HCT116 (cell line): ENCODE measurements around the gene F2R. TPM values are rescaled to one million over a fixed set of nuclear protein-coding genes. Genes with fewer than 3 reads are reported as not detected.

Source experiments
- ATAC-seq: fragments of 200-7000 bp; cut with Tn5 transposase; 2 replicates; pipeline ENCODE4 v1.9.1; 2020; ENCODE audit warnings: mild to moderate bottlenecking, moderate library complexity
- BruUV-seq: library from RNA; stranded (reverse); fragments of 400-500 nt; replicated peaks from 2 replicates; lab custom pipeline; 2021; lab: Mats Ljungman, UMichigan
- CTCF ChIA-PET: fragments of 300-600 bp; sonication (Branson Sonifier 250); formaldehyde crosslinking; loops from one replicate; lab custom pipeline; 2021; ENCODE audit warnings: antibody characterized with exemption; lab: Charles Lee
- POLR2A ChIA-PET: fragments of 300-600, 350-600 bp; sonication (Branson Sonifier 250); formaldehyde crosslinking; loops from one replicate; lab custom pipeline; 2021; ENCODE audit warnings: antibody characterized with exemption; lab: Charles Lee
- RAD21 ChIA-PET, 2 experiments: fragments of 300-600 bp; sonication (Branson Sonifier 250); formaldehyde crosslinking; loops; one replicate each; lab custom pipeline; 2023; ENCODE audit warnings: low total read pairs in 2 of 2; ENCODE audit not compliant: uncharacterized antibody in 2 of 2, unreplicated experiment in 2 of 2, low non-redundant PET in 1 of 2; lab: Charles Lee
- DNase-seq: peaks from one replicate; pipeline ENCODE4 v3.0.0-alpha.2; 2010; ENCODE audit warnings: low read depth, low spot score
- H2AFZ ChIP-seq: fragments of 200-600 bp; shearing (Covaris generic), sonication (generic); 2 replicates; pipeline ENCODE4 v1.6.1; 2017; ENCODE audit warnings: low read depth, mixed run types, mixed read lengths, antibody characterized with exemption, low read length; ENCODE audit not compliant: poor library complexity, severe bottlenecking
- H3K27ac ChIP-seq: 2 replicates; pipeline ENCODE4 v1.5.1; 2012; ENCODE audit warnings: low read depth, low read length
- H3K27me3 ChIP-seq: fragments of 200-600 bp; sonication (generic); 2 replicates; pipeline ENCODE4 v1.6.1; 2016; ENCODE audit warnings: mixed run types, low read length, mixed read lengths; ENCODE audit not compliant: insufficient read depth
- H3K36me3 ChIP-seq, 2 experiments: fragments of 200-500 bp in 1 of 2; fragments of 200-600 bp in 1 of 2; sonication (Bioruptor generic) in 1 of 2; sonication (generic) in 1 of 2; 2 replicates each; pipeline versions ENCODE4 v1.5.1 to v1.6.1; 2014 to 2016; ENCODE audit warnings: low read length in 2 of 2, inconsistent platforms in 1 of 2, mixed read lengths in 1 of 2, mixed run types in 1 of 2; ENCODE audit not compliant: insufficient read depth in 2 of 2, control insufficient read depth in 1 of 2
- H3K4me1 ChIP-seq, 2 experiments: fragments of 200-600 bp in 1 of 2; sonication (generic) in 1 of 2; 2 replicates each; pipeline versions ENCODE4 v1.5.1 to v1.6.1; 2012 to 2017; ENCODE audit warnings: low read length in 2 of 2, inconsistent platforms in 1 of 2, mild to moderate bottlenecking in 1 of 2, mixed read lengths in 1 of 2, mixed run types in 1 of 2, moderate library complexity in 1 of 2; ENCODE audit not compliant: insufficient read depth in 2 of 2, control insufficient read depth in 1 of 2
- H3K4me2 ChIP-seq: fragments of 200-600 bp; sonication (generic); 2 replicates; pipeline ENCODE4 v1.6.1; 2017; ENCODE audit warnings: mixed run types, low read length, mixed read lengths
- H3K4me3 ChIP-seq, 2 experiments: fragments of 200-600 bp in 1 of 2; sonication (generic) in 1 of 2; replicated peaks in 1 of 2; 2 replicates each; pipeline ENCODE4 v1.5.1; 2011 to 2016; ENCODE audit warnings: low read length in 2 of 2, control low read depth in 1 of 2, low read depth in 1 of 2, mild to moderate bottlenecking in 1 of 2, mixed read lengths in 1 of 2, mixed run types in 1 of 2
- H3K79me2 ChIP-seq: fragments of 200-600 bp; sonication (generic); 2 replicates; pipeline ENCODE4 v1.6.1; 2017; ENCODE audit warnings: mild to moderate bottlenecking, mixed run types, low read length, moderate library complexity, mixed read lengths; ENCODE audit not compliant: insufficient read depth
- H3K9ac ChIP-seq: fragments of 200-600 bp; sonication (generic); 2 replicates; pipeline ENCODE4 v1.6.1; 2016; ENCODE audit warnings: low read length, mixed read lengths
- H3K9me2 ChIP-seq: fragments of 200-600 bp; sonication (generic), shearing (Covaris generic); 2 replicates; pipeline ENCODE4 v1.6.1; 2017; ENCODE audit warnings: mixed run types, mild to moderate bottlenecking, moderate library complexity; ENCODE audit not compliant: insufficient read depth
- H3K9me3 ChIP-seq, 2 experiments: fragments of 200-500 bp in 1 of 2; fragments of 200-600 bp in 1 of 2; sonication (Bioruptor generic) in 1 of 2; sonication (generic) in 1 of 2; 2 replicates each; pipeline ENCODE4 v1.6.1; 2014 to 2017; ENCODE audit warnings: low read length in 2 of 2, mixed read lengths in 2 of 2, inconsistent platforms in 1 of 2, low read depth in 1 of 2, mild to moderate bottlenecking in 1 of 2, mixed run types in 1 of 2, moderate library complexity in 1 of 2; ENCODE audit not compliant: control insufficient read depth in 1 of 2, insufficient read depth in 1 of 2
- H4K20me1 ChIP-seq: fragments of 200-600 bp; sonication (generic), shearing (Covaris generic); 2 replicates; pipeline ENCODE4 v1.6.1; 2017; ENCODE audit warnings: mixed run types, mild to moderate bottlenecking, moderate library complexity; ENCODE audit not compliant: insufficient read depth
- CEBPB ChIP-seq: IDR thresholded peaks from 2 replicates; pipeline ENCODE4 v1.6.1; 2012; ENCODE audit warnings: low read depth
- EGR1 ChIP-seq: IDR thresholded peaks from 2 replicates; pipeline ENCODE4 v1.6.1; 2012; ENCODE audit warnings: low read depth
- ELF1 ChIP-seq: IDR thresholded peaks from 2 replicates; pipeline ENCODE4 v1.6.1; 2012; ENCODE audit warnings: low read depth, borderline replicate concordance
- EZH2 ChIP-seq: fragments of 200-600 bp; sonication (generic); IDR thresholded peaks from 2 replicates; pipeline ENCODE4 v1.6.1; 2017; ENCODE audit warnings: antibody characterized with exemption, mixed run types
- EZH2phosphoT487 ChIP-seq: fragments of 200-600 bp; IDR thresholded peaks from 2 replicates; pipeline ENCODE4 v1.6.1; 2018; ENCODE audit warnings: antibody characterized with exemption, borderline replicate concordance
- FOSL1 ChIP-seq: IDR thresholded peaks from 2 replicates; pipeline ENCODE4 v1.6.1; 2012; ENCODE audit warnings: low read depth
- JUND ChIP-seq: IDR thresholded peaks from 2 replicates; pipeline ENCODE4 v1.6.1; 2012
- POLR2A ChIP-seq: IDR thresholded peaks from 2 replicates; pipeline ENCODE4 v1.7.0; 2011; ENCODE audit warnings: borderline replicate concordance; ENCODE audit not compliant: insufficient read depth, insufficient read length; ENCODE audit errors: extremely low read depth
- POLR2AphosphoS5 ChIP-seq: IDR thresholded peaks from 2 replicates; pipeline ENCODE4 v1.6.1; 2011; ENCODE audit warnings: mild to moderate bottlenecking, low read depth, low read length, moderate library complexity
- RAD21 ChIP-seq: IDR thresholded peaks from 2 replicates; pipeline ENCODE4 v1.6.1; 2012; ENCODE audit warnings: low read depth, mild to moderate bottlenecking
- SP1 ChIP-seq: IDR thresholded peaks from 2 replicates; pipeline ENCODE4 v1.6.1; 2012; ENCODE audit warnings: low read depth
- SRF ChIP-seq: IDR thresholded peaks from 2 replicates; pipeline ENCODE4 v1.6.1; 2012; ENCODE audit warnings: low read depth
- TCF7L2 ChIP-seq: IDR thresholded peaks from 2 replicates; pipeline ENCODE4 v1.7.0; 2011; ENCODE audit warnings: borderline replicate concordance, inconsistent platforms; ENCODE audit not compliant: insufficient read depth, insufficient read length; ENCODE audit errors: extremely low read depth
- ZFX ChIP-seq: fragments of 450-650 bp; IDR thresholded peaks from 2 replicates; pipeline ENCODE4 v1.6.1; 2017
- ZNF274 ChIP-seq: fragments of 200-500 bp; sonication (Bioruptor generic); IDR thresholded peaks from 2 replicates; pipeline ENCODE4 v1.6.1; 2014; ENCODE audit warnings: mild to moderate bottlenecking, low read depth, low read length, inconsistent platforms
- intact Hi-C: fragments of 100-400 bp; cut with micrococcal nuclease; formaldehyde crosslinking; loops from 2 replicates; pipeline ENCODE4 v1.10.0; 2022
- total RNA-seq: library from RNA; stranded (reverse); gene quantifications from one replicate; pipeline ENCODE4 v1.2.1, GENCODE V29; 2021; ENCODE audit not compliant: unreplicated experiment
- TF ChIP-seq, protein P1 (sequence below), 3 experiments: fragments of 200-600 bp in 1 of 3; sonication (generic) in 1 of 3; IDR thresholded peaks in 2 of 3; conservative IDR thresholded peaks in 1 of 3; 2 replicates each; pipeline ENCODE4 v1.5.1; 2012 to 2017; ENCODE audit warnings: low read depth in 2 of 3, low read length in 2 of 3, antibody characterized with exemption in 1 of 3, borderline replicate concordance in 1 of 3, control low read depth in 1 of 3, mild to moderate bottlenecking in 1 of 3, mixed read lengths in 1 of 3, mixed run types in 1 of 3, moderate library complexity in 1 of 3; ENCODE audit not compliant: insufficient read depth in 1 of 3
- TF ChIP-seq, protein P2 (sequence below): IDR thresholded peaks from 2 replicates; pipeline ENCODE4 v1.6.1; 2012

F2R gene
- total RNA-seq, 1 experiment from 2014 or later, result 16.6 TPM

DNA sequence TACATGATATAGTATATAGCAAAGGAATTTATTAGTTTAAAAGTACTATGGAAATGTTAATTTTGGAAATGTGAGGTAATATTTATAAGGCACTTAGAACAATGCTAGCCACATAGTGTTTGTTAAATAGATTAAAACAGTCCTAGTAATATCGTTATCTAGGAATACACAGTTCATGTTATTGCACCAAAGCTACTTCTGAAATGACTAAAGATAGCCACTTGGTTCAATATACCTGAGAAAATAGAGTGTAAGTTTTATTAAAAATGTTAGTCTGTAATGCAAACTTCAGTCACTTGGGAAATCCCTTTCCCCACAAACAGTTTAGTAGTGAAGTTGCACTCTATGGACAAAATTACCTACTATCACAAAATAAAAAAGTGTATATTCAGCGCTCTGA is 15.4 kb upstream of the F2R start:
- Histone ChIP-seq H3K27ac (no peak overlapping the region), H3K36me3 (no peaks in the 10 kb centered on the region)
- DNase-seq, result no peak
- TF ChIP-seq EZH2phosphoT487, result no peak
- no peak for TF ChIP-seq ZFX
- no peak for TF ChIP-seq SRF
- no peak for TF ChIP-seq RAD21
- no peak for TF ChIP-seq ZNF274
- no peak for TF ChIP-seq ELF1
- TF ChIP-seq, protein P1, sequence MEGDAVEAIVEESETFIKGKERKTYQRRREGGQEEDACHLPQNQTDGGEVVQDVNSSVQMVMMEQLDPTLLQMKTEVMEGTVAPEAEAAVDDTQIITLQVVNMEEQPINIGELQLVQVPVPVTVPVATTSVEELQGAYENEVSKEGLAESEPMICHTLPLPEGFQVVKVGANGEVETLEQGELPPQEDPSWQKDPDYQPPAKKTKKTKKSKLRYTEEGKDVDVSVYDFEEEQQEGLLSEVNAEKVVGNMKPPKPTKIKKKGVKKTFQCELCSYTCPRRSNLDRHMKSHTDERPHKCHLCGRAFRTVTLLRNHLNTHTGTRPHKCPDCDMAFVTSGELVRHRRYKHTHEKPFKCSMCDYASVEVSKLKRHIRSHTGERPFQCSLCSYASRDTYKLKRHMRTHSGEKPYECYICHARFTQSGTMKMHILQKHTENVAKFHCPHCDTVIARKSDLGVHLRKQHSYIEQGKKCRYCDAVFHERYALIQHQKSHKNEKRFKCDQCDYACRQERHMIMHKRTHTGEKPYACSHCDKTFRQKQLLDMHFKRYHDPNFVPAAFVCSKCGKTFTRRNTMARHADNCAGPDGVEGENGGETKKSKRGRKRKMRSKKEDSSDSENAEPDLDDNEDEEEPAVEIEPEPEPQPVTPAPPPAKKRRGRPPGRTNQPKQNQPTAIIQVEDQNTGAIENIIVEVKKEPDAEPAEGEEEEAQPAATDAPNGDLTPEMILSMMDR (IDR thresholded peaks at IDR 0.05 in 2 of 3, conservative IDR thresholded peaks at IDR 0.05 in 1 of 3; ENCODE audit: borderline replicate concordance in 1 of 3, insufficient read depth in 1 of 3, low read depth in 2 of 3, low read length in 2 of 3), result no peak
- no peak for TF ChIP-seq SP1
- TF ChIP-seq, protein P2, sequence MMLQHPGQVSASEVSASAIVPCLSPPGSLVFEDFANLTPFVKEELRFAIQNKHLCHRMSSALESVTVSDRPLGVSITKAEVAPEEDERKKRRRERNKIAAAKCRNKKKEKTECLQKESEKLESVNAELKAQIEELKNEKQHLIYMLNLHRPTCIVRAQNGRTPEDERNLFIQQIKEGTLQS, result no peak
- TF ChIP-seq EZH2, result no peak
- TF ChIP-seq POLR2A, result no peak
- no peak for TF ChIP-seq JUND
- TF ChIP-seq EGR1, result no peak
- no peak for TF ChIP-seq TCF7L2
- no peak for TF ChIP-seq FOSL1
- TF ChIP-seq CEBPB, result no peak
- no peak for TF ChIP-seq POLR2AphosphoS5
- TF ChIP-seq, all 23 proteins: peak for 0
- H3K27me3 ChIP-seq, result no peaks in the 10 kb centered on the region
- no peak overlapping the region for H3K4me2 ChIP-seq
- H3K9me2 ChIP-seq, result no peaks in the 10 kb centered on the region
- ChIA-PET RAD21 (no interaction called here), CTCF (no interaction called here), POLR2A (no interaction called here)
- no peak overlapping the region for H2AFZ ChIP-seq
- no peaks in the 10 kb centered on the region for H4K20me1 ChIP-seq
- BruUV-seq, result no TSS peak
- no peaks in the 10 kb centered on the region for H3K9me3 ChIP-seq
- intact Hi-C loops, result no loop called here
- no peak overlapping the region for H3K9ac ChIP-seq
- no peak overlapping the region for H3K4me3 ChIP-seq
- no peak for ATAC-seq
- H3K4me1 ChIP-seq, result no peaks in the 10 kb centered on the region
- no peaks in the 10 kb centered on the region for H3K79me2 ChIP-seq
